Right atrium auricular region (tissue), 2 donors: ENCODE measurements around the gene CAPN13. TPM values are rescaled to one million over a fixed set of nuclear protein-coding genes. Genes with fewer than 3 reads are reported as not detected.

Experiments used
- DNase-seq: peaks from one replicate; pipeline ENCODE4 v3.0.0-alpha.2; 2019; ENCODE audit warnings: low spot score
- H3K27ac ChIP-seq, 2 donors: fragments of 200-600 bp; sonication (generic); 1 replicate in 1 of 2; 2 replicates in 1 of 2; pipeline ENCODE4 v1.5.1; 2016 to 2019
- H3K27me3 ChIP-seq, 2 donors: fragments of 200-600 bp; sonication (generic); one replicate each; pipeline versions ENCODE4 v1.5.1 to v1.6.0; 2017 to 2019
- H3K36me3 ChIP-seq: fragments of 200-600 bp; sonication (generic); one replicate; pipeline ENCODE4 v1.5.1; 2016
- H3K4me1 ChIP-seq, 2 donors: fragments of 200-600 bp; sonication (generic); one replicate each; pipeline versions ENCODE4 v1.5.1 to v1.6.0; 2017 to 2019
- H3K4me3 ChIP-seq, 2 donors: fragments of 200-600 bp; sonication (generic); 1 replicate in 1 of 2; 2 replicates in 1 of 2; pipeline ENCODE4 v1.5.1; 2017 to 2019; ENCODE audit warnings: mild to moderate bottlenecking in 1 of 2, moderate library complexity in 1 of 2
- H3K9me3 ChIP-seq, 2 donors: fragments of 200-600 bp; sonication (generic); one replicate each; pipeline ENCODE4 v1.5.1; 2019
- CTCF ChIP-seq, 2 donors: fragments of 200-600 bp; sonication (generic); IDR thresholded peaks; one replicate each; pipeline ENCODE4 v1.5.1; 2019; ENCODE audit warnings: antibody characterized with exemption in 2 of 2
- total RNA-seq, 2 donors: library from RNA; depleted of rRNA; stranded (reverse); fragments of >200 nt; gene quantifications; one replicate each; pipeline ENCODE4 v1.1.0, GENCODE V29; 2016

The CAPN13 gene
- total RNA-seq, 2 donors from 2014 or later = not detected

GRCh38 chr2:30778611-30779010 lies 28.6 kb downstream of the CAPN13 start:
- TF ChIP-seq CTCF (IDR thresholded peaks at IDR 0.05) = no peak
- Histone ChIP-seq H3K27ac (no peak overlapping the region), H3K36me3 (no peaks in the 10 kb centered on the region), H3K9me3 (no peaks in the 10 kb centered on the region), H3K27me3 (no peaks in the 10 kb centered on the region), H3K4me3 (no peak overlapping the region), H3K4me1 (no peaks in the 10 kb centered on the region)
- peak; percentile 48 for DNase-seq

GRCh38 chr2:30777661-30778505 lies 29.4 kb downstream of the CAPN13 start:
- H3K9me3 ChIP-seq = no peaks in the 10 kb centered on the region
- no peak overlapping the region for H3K4me3 ChIP-seq
- no peaks in the 10 kb centered on the region for H3K4me1 ChIP-seq
- no peak for TF ChIP-seq CTCF (IDR thresholded peaks at IDR 0.05)
- H3K36me3 ChIP-seq = no peaks in the 10 kb centered on the region
- peak; percentile 51 for DNase-seq
- H3K27me3 ChIP-seq = no peaks in the 10 kb centered on the region
- H3K27ac ChIP-seq = no peak overlapping the region

- no peak overlapping the region for H3K4me3 ChIP-seq
- DNase-seq = peak; percentile 54
- H3K27me3 ChIP-seq = no peaks in the 10 kb centered on the region
- no peak overlapping the region for H3K27ac ChIP-seq
- H3K9me3 ChIP-seq = no peaks in the 10 kb centered on the region
- TF ChIP-seq CTCF (IDR thresholded peaks at IDR 0.05) = no peak
- H3K4me1 ChIP-seq = no peaks in the 10 kb centered on the region
- H3K36me3 ChIP-seq = no peaks in the 10 kb centered on the region
Observed at GRCh38 chr2:30776831-30777635, 30.2 kb downstream of the CAPN13 start.

GRCh38 chr2:30775833-30776232 lies 31.4 kb downstream of the CAPN13 start:
- Histone ChIP-seq H3K4me3 (no peak overlapping the region), H3K4me1 (no peaks in the 10 kb centered on the region), H3K27me3 (no peaks in the 10 kb centered on the region), H3K9me3 (no peaks in the 10 kb centered on the region), H3K27ac (no peak overlapping the region), H3K36me3 (no peaks in the 10 kb centered on the region)
- TF ChIP-seq CTCF (IDR thresholded peaks at IDR 0.05) = no peak
- DNase-seq = peak; percentile 5

GRCh38 chr2:30772021-30772705 lies 35.1 kb downstream of the CAPN13 start:
- H3K9me3 ChIP-seq = no peaks in the 10 kb centered on the region
- no peaks in the 10 kb centered on the region for H3K27me3 ChIP-seq
- H3K4me3 ChIP-seq = no peak overlapping the region
- no peaks in the 10 kb centered on the region for H3K4me1 ChIP-seq
- no peak for TF ChIP-seq CTCF (IDR thresholded peaks at IDR 0.05)
- no peak overlapping the region for H3K27ac ChIP-seq
- H3K36me3 ChIP-seq = no peaks in the 10 kb centered on the region
- peak; percentile 43 for DNase-seq
